Mesothelial cell of epicardium (in vitro differentiated cells): ENCODE results near the gene TMEM98. TPM values are rescaled to one million over a fixed set of nuclear protein-coding genes. Genes with fewer than 3 reads are reported as not detected.

Experiments used
- DNase-seq, 2 experiments: peaks; one replicate each; pipeline ENCODE4 v3.0.0; 2021; ENCODE audit warnings: low spot score in 2 of 2; ENCODE audit not compliant: unreplicated experiment in 2 of 2
- H3K27ac Mint-ChIP-seq: 2 replicates; pipeline ENCODE4 v1.8.0; 2021; ENCODE audit warnings: mixed read lengths
- H3K27me3 Mint-ChIP-seq: 2 replicates; pipeline ENCODE4 v1.8.0; 2021; ENCODE audit warnings: low read depth, mixed read lengths
- H3K36me3 Mint-ChIP-seq: 2 replicates; pipeline ENCODE4 v1.8.0; 2021; ENCODE audit warnings: mixed read lengths
- H3K4me1 Mint-ChIP-seq: 2 replicates; pipeline ENCODE4 v1.8.0; 2021; ENCODE audit warnings: mixed read lengths
- H3K4me3 Mint-ChIP-seq: 2 replicates; pipeline ENCODE4 v1.8.0; 2021; ENCODE audit warnings: mild to moderate bottlenecking, moderate library complexity, mixed read lengths
- H3K9me3 Mint-ChIP-seq: 2 replicates; pipeline ENCODE4 v1.8.0; 2021; ENCODE audit warnings: mixed read lengths
- total RNA-seq: library from RNA; stranded (reverse); gene quantifications from 3 replicates; pipeline ENCODE4 v1.2.1, GENCODE V29; 2021
- TF ChIP-seq, protein P1 (sequence below): fragments of 200-600 bp; sonication (generic); IDR thresholded peaks from one replicate; pipeline ENCODE4 v1.5.0; 2021; ENCODE audit warnings: antibody characterized with exemption; ENCODE audit not compliant: unreplicated experiment

The TMEM98 gene
- total RNA-seq, 1 donor from 2014 or later = 205 TPM

DNA sequence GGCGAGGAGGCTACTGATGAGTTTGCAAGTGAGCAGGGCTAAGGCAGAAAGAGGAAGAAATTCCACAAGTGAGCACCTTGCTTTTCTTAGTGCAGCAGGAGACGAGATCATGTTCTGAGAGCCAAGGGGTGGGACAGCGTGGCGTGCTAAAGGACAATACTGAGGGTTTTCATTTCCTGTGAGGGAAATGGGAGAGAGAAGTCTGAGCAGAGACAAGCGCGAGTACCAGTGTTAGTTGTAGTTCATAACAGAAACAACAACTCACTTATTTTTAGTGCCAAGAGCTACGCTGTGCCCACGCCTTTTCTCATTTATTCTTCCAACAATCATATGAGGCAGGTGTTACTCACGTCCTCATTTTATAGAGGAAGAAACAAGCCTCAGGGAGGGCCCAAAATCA lies 66.0 kb downstream of the TMEM98 start:
- no peak for DNase-seq
- Mint-ChIP-seq H3K4me1 (peaks cover 4% of the 10 kb centered on the region), H3K9me3 (peaks cover 4% of the 10 kb centered on the region), H3K4me3 (no peak overlapping the region), H3K27ac (no peak overlapping the region), H3K36me3 (no peaks in the 10 kb centered on the region), H3K27me3 (peaks cover 21% of the 10 kb centered on the region)
- TF ChIP-seq, protein P1, sequence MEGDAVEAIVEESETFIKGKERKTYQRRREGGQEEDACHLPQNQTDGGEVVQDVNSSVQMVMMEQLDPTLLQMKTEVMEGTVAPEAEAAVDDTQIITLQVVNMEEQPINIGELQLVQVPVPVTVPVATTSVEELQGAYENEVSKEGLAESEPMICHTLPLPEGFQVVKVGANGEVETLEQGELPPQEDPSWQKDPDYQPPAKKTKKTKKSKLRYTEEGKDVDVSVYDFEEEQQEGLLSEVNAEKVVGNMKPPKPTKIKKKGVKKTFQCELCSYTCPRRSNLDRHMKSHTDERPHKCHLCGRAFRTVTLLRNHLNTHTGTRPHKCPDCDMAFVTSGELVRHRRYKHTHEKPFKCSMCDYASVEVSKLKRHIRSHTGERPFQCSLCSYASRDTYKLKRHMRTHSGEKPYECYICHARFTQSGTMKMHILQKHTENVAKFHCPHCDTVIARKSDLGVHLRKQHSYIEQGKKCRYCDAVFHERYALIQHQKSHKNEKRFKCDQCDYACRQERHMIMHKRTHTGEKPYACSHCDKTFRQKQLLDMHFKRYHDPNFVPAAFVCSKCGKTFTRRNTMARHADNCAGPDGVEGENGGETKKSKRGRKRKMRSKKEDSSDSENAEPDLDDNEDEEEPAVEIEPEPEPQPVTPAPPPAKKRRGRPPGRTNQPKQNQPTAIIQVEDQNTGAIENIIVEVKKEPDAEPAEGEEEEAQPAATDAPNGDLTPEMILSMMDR = no peak

Other genes starting within 250 kb of the TMEM98 start
- gene MYO1D, start 51.0 kb upstream of the TMEM98 start, total RNA-seq = 41.9 to 51.6 TPM (median 48.6 TPM) in 3 replicates
- gene SPACA3, start 63.7 kb downstream of the TMEM98 start, total RNA-seq = not detected in 3 replicates